Pancreas (tissue), 10 donors: ENCODE results near the gene OLFM1. TPM values are rescaled to one million over a fixed set of nuclear protein-coding genes. Genes with fewer than 3 reads are reported as not detected.
A peak's percentile ranks its signal among the peaks of the same experiment; 100 is the strongest.

Experiments used
- ATAC-seq, 4 donors: fragments of 200-7000 bp; cut with Tn5 transposase; one replicate each; pipeline versions ENCODE4 v1.8.0 to v1.9.1; 2020; ENCODE audit warnings: mild to moderate bottlenecking in 4 of 4, moderate library complexity in 4 of 4
- DNase-seq, 6 donors: peaks; one replicate each; pipeline ENCODE4 v3.0.0-alpha.2; 2020
- FAIRE-seq: peaks from 2 replicates; lab custom pipeline; 2012; peaks lifted over from hg19 to GRCh38; lab: Jason Lieb, UNC
- H3K27ac ChIP-seq, 4 donors: fragments of 200-600 bp; sonication (generic); 1 replicate in 3 of 4; 2 replicates in 1 of 4; pipeline versions ENCODE4 v1.5.0 to v1.8.0; 2020
- H3K27me3 ChIP-seq, 4 donors: fragments of 200-600 bp; one replicate each; pipeline ENCODE4 v1.8.0; 2021
- H3K36me3 ChIP-seq, 3 donors: fragments of 200-600 bp; sonication (generic) in 1 of 3; one replicate each; pipeline versions ENCODE4 v1.5.0 to v1.8.0; 2020 to 2021
- H3K4me1 ChIP-seq, 3 donors: fragments of 200-600 bp; one replicate each; pipeline ENCODE4 v1.8.0; 2021
- H3K4me3 ChIP-seq, 4 donors: fragments of 200-600 bp; sonication (generic) in 2 of 4; one replicate each; pipeline versions ENCODE4 v1.5.0 to v1.8.0; 2020 to 2021
- H3K9me3 ChIP-seq, 4 donors: fragments of 200-600 bp; one replicate each; pipeline ENCODE4 v1.8.0; 2021
- CTCF ChIP-seq, 4 donors: fragments of 200-600 bp; sonication (generic) in 3 of 4; IDR thresholded peaks; one replicate each; pipeline versions ENCODE4 v1.5.0 to v1.8.0; 2021; ENCODE audit warnings: antibody characterized with exemption in 4 of 4
- WGBS, 2 donors: extraction: QIAGEN DNeasy Blood & Tissue Kit; methylation state at CpG; one replicate each; pipeline ENCODE4 v1.1.7; 2013; 5-methylcytosine and 5-hydroxymethylcytosine counted together
- intact Hi-C, 3 donors: fragments of 100-400 bp; cut with DNase I; formaldehyde crosslinking; loops; one replicate each; pipeline versions ENCODE4 v1.11.1 to v1.14.2; 2022
- polyA plus RNA-seq, 2 donors: library from polyadenylated mRNA; stranded (reverse); fragments of 200-250 nt; gene quantifications; one replicate each; pipeline ENCODE4 v1.2.3, GENCODE V29; 2013
- total RNA-seq, 6 donors: library from RNA; stranded (reverse); fragmentation: NEBNext Ultra II Directional in 4 of 6; extraction: Animal tissue kit (Norgen Biotek cat#: 25700) in 4 of 6; gene quantifications; one replicate each; pipeline versions ENCODE4 v1.2.1 to v1.2.4, GENCODE V29; 2021 to 2023
- donor health status: healthy with polysubstance abuse.
- donor health status: DM: no; HTN: no; CAD: no; lungs with moderate emphysema.
- donor health status: DM: no; HTN: no; CAD: no.
- donor health status: control.
- donor health status: control.
- donor health status: Bipolar disorder and iron deficiency.
- donor health status: DM: yes; HTN: yes; CAD: no.
- donor health status: DM: no; HTN: no; CAD: no.
- donor health status: DM: no; HTN: no; CAD: no.
- donor health status: DM: yes; HTN: yes; CAD: no.

OLFM1 gene
- total and polyA plus RNA-seq, 8 donors, result 5.9 to 14.1 (median 7.8) TPM

GRCh38 chr9:135045928-135046738 lies 41.3 kb upstream of the OLFM1 start:
- DNase-seq (peak in 1 of 6 donors; percentile 34), ATAC-seq (no peak), FAIRE-seq (no peak)
- no peak for TF ChIP-seq CTCF (IDR thresholded peaks at IDR 0.05)
- Histone ChIP-seq H3K27me3 (no peaks in the 10 kb centered on the region), H3K36me3 (no peaks in the 10 kb centered on the region), H3K27ac (no peak overlapping the region), H3K4me1 (no peaks in the 10 kb centered on the region), H3K9me3 (no peaks in the 10 kb centered on the region), H3K4me3 (no peak overlapping the region)
- 51 to 52% methylated on average over 18 of the region's 18 CpGs for WGBS, 2 donors
- intact Hi-C loops, result no loop called here

GRCh38 chr9:135046739-135047350 lies 40.6 kb upstream of the OLFM1 start:
- intact Hi-C loops, result no loop called here
- H3K4me3 ChIP-seq, result no peak overlapping the region

GRCh38 chr9:135047521-135047920 lies 39.9 kb upstream of the OLFM1 start:
- Histone ChIP-seq H3K4me1 (no peaks in the 10 kb centered on the region), H3K9me3 (no peaks in the 10 kb centered on the region), H3K36me3 (no peaks in the 10 kb centered on the region), H3K27ac (no peak overlapping the region), H3K4me3 (no peak overlapping the region), H3K27me3 (no peaks in the 10 kb centered on the region)
- no peak for DNase-seq
- no peak for FAIRE-seq
- intact Hi-C loops, result no loop called here
- ATAC-seq, result no peak
- TF ChIP-seq CTCF (IDR thresholded peaks at IDR 0.05), result no peak
- 67 to 86% methylated on average over 5 of the region's 5 CpGs for WGBS, 2 donors

More at GRCh38 chr9:135046739-135047350, 40.6 kb upstream of the OLFM1 start:
- H3K36me3 ChIP-seq, result no peaks in the 10 kb centered on the region
- peak in 1 of 6 donors; percentile 47 for DNase-seq
- no peaks in the 10 kb centered on the region for H3K9me3 ChIP-seq
- no peak overlapping the region for H3K27ac ChIP-seq
- WGBS, 2 donors, result 66 to 79% methylated on average over 12 of the region's 12 CpGs
- H3K27me3 ChIP-seq, result no peaks in the 10 kb centered on the region
- TF ChIP-seq CTCF (IDR thresholded peaks at IDR 0.05), result no peak
- no peak for ATAC-seq
- no peaks in the 10 kb centered on the region for H3K4me1 ChIP-seq
- FAIRE-seq, result no peak

- ATAC-seq, result no peak
- Histone ChIP-seq H3K4me3 (no peak overlapping the region), H3K9me3 (no peaks in the 10 kb centered on the region), H3K27ac (no peak overlapping the region), H3K27me3 (no peaks in the 10 kb centered on the region), H3K4me1 (no peaks in the 10 kb centered on the region), H3K36me3 (no peaks in the 10 kb centered on the region)
- 49 to 55% methylated on average over 11 of the region's 11 CpGs for WGBS, 2 donors
- no peak for FAIRE-seq
- intact Hi-C loops, result no loop called here
- no peak for TF ChIP-seq CTCF (IDR thresholded peaks at IDR 0.05)
- DNase-seq, result peak in 1 of 6 donors; percentile 22
Measured at GRCh38 chr9:135048046-135048757, 39.3 kb upstream of the OLFM1 start.
